ENCODE measurements around the gene MCTP1.

DNA sequence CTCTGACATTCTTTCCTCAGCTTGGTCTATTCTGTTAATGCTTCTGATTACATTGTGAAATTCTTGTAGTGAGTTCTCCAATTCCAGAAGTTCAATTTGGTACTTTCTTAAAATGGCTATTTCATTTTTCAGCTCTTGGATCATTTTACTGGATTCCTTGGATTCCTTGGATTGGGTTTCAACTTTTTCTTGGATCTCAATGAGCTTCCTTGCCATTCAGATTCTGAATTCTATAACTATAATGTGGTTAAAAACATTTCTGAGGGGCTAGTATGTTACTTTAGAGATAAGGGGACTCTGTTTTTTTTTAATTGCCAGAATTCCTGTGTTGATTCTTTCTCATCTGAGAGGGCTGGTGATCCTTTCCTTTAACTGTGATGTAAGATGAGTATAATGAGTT, 136.4 kb downstream of the MCTP1 start:
- TF ChIP-seq CTCF (IDR thresholded peaks at IDR 0.05) (no peak), POLR2A (IDR thresholded peaks at IDR 0.05; ENCODE audit: low read depth) (no peak), EP300 (IDR thresholded peaks at IDR 0.05) (no peak)

All from esophagus muscularis mucosa (tissue), 4 donors.